ENCODE results near the gene RAB1B. TPM values are rescaled to one million over a fixed set of nuclear protein-coding genes. Genes with fewer than 3 reads are reported as not detected.

Gene RAB1B
- total RNA-seq, 2 donors from 2014 or later: 122 to 126 TPM

DNA sequence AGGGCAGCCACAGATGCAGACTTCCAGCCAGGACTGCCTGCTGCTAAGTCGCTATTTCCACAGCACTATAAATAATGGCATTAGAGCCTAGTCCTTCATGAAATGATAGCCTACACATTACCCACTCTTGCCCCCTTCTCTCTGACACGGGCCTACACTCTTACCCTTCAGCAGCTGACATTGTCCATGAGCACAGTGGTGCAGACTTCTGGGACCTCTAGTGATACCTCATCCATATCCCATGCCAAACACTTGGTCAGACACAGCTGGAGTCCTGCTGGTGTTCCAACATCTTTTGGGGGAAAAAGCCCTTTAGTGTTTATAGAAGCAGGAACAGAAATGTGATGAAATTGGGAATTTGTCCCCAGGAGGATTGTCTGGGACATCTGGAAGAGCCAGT is 43.4 kb upstream of the RAB1B start:
- H3K9ac ChIP-seq (ENCODE audit: extremely low read depth, low read length, poor library complexity, severe bottlenecking): no peak overlapping the region
- peaks cover 5% of the 10 kb centered on the region for H3K4me1 Mint-ChIP-seq
- H3K4me1 ChIP-seq (ENCODE audit: control insufficient read depth, insufficient read depth, low read length): no peaks in the 10 kb centered on the region
- H3K27me3 Mint-ChIP-seq (ENCODE audit: insufficient read depth): no peaks in the 10 kb centered on the region
- H3K4me3 ChIP-seq (ENCODE audit: low read length): no peak overlapping the region
- H3K36me3 Mint-ChIP-seq (ENCODE audit: low read depth): peaks cover 39% of the 10 kb centered on the region
- no peaks in the 10 kb centered on the region for H3K27me3 ChIP-seq (ENCODE audit: control insufficient read depth, insufficient read depth, low read length, poor library complexity, severe bottlenecking)
- no peak for DNase-seq
- H3K9me3 Mint-ChIP-seq: no peaks in the 10 kb centered on the region
- 86% methylated on average over 2 of the region's 2 CpGs for WGBS, 2 experiments (ENCODE audit: insufficient coverage in 1 of 2, insufficient read length in 1 of 2)
- H3K27ac ChIP-seq (ENCODE audit: low read depth, low read length): no peak overlapping the region
- TF ChIP-seq, protein P1, sequence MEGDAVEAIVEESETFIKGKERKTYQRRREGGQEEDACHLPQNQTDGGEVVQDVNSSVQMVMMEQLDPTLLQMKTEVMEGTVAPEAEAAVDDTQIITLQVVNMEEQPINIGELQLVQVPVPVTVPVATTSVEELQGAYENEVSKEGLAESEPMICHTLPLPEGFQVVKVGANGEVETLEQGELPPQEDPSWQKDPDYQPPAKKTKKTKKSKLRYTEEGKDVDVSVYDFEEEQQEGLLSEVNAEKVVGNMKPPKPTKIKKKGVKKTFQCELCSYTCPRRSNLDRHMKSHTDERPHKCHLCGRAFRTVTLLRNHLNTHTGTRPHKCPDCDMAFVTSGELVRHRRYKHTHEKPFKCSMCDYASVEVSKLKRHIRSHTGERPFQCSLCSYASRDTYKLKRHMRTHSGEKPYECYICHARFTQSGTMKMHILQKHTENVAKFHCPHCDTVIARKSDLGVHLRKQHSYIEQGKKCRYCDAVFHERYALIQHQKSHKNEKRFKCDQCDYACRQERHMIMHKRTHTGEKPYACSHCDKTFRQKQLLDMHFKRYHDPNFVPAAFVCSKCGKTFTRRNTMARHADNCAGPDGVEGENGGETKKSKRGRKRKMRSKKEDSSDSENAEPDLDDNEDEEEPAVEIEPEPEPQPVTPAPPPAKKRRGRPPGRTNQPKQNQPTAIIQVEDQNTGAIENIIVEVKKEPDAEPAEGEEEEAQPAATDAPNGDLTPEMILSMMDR (conservative IDR thresholded peaks at IDR 0.05): no peak
- peaks cover 57% of the 10 kb centered on the region for H3K36me3 ChIP-seq (ENCODE audit: control insufficient read depth, insufficient read depth, low read length)
- no peaks in the 10 kb centered on the region for H3K9me3 ChIP-seq (ENCODE audit: control insufficient read depth, low read length)
- no peak overlapping the region for H3K4me3 Mint-ChIP-seq
- no peak overlapping the region for H3K27ac Mint-ChIP-seq

DNA sequence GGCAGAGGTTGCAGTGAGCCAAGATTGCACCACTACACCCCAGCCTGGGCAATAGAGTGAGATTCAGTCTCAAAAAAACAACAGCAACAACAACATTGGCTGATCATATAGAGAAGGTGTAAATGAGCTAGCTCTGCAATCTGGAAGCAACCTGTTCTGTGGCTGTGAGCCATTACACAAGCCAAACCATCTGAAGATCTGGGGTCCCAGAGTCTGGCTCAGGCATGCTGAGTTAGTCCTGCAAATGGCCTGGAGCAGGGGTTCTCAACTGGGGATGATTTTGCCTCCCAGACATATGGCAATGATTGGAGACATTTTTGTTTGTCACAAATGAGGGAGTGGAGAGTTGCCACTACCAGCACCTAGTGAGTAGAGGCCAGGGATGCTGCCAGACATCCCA is 42.3 kb upstream of the RAB1B start:
- Histone ChIP-seq H3K4me1 (ENCODE audit: control insufficient read depth, insufficient read depth, low read length) (no peaks in the 10 kb centered on the region), H3K27me3 (ENCODE audit: control insufficient read depth, insufficient read depth, low read length, poor library complexity, severe bottlenecking) (no peaks in the 10 kb centered on the region), H3K9ac (ENCODE audit: extremely low read depth, low read length, poor library complexity, severe bottlenecking) (no peak overlapping the region), H3K4me3 (ENCODE audit: low read length) (no peak overlapping the region), H3K9me3 (ENCODE audit: control insufficient read depth, low read length) (no peaks in the 10 kb centered on the region), H3K36me3 (ENCODE audit: control insufficient read depth, insufficient read depth, low read length) (peaks cover 52% of the 10 kb centered on the region), H3K27ac (ENCODE audit: low read depth, low read length) (no peak overlapping the region)
- Mint-ChIP-seq H3K27ac (no peak overlapping the region), H3K9me3 (no peaks in the 10 kb centered on the region), H3K36me3 (ENCODE audit: low read depth) (peaks cover 40% of the 10 kb centered on the region), H3K4me1 (peaks cover 5% of the 10 kb centered on the region), H3K27me3 (ENCODE audit: insufficient read depth) (no peaks in the 10 kb centered on the region), H3K4me3 (no peak overlapping the region)
- TF ChIP-seq, protein P1 (conservative IDR thresholded peaks at IDR 0.05): no peak
- DNase-seq: no peak

DNA sequence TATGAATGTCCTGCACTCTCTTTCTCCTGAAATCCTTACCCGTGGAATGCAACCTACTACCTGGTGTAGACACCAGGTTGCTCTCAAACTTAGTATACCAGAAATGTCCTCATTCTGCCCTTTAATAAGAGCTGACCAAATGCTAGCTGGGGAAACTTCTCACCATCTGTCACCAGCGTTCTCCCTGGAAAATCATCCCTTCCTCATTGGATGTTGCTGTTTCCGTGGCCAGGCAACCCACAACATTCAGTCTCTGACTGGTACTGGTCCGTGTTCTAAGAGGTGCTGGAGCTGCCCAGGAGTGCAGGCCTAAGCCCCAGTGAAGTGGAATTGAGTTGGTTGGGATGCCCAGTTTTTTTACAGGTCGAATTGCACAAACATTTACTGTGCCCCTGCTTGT is 40.7 kb upstream of the RAB1B start:
- Mint-ChIP-seq H3K4me1 (peaks cover 3% of the 10 kb centered on the region), H3K36me3 (ENCODE audit: low read depth) (peaks cover 56% of the 10 kb centered on the region), H3K27me3 (ENCODE audit: insufficient read depth) (no peaks in the 10 kb centered on the region), H3K27ac (peak overlapping the region; percentile 23), H3K4me3 (no peak overlapping the region), H3K9me3 (no peaks in the 10 kb centered on the region)
- 90 to 95% methylated on average over 5 of the region's 5 CpGs for WGBS, 2 experiments (ENCODE audit: insufficient coverage in 1 of 2, insufficient read length in 1 of 2)
- Histone ChIP-seq H3K27ac (ENCODE audit: low read depth, low read length) (no peak overlapping the region), H3K9ac (ENCODE audit: extremely low read depth, low read length, poor library complexity, severe bottlenecking) (no peak overlapping the region), H3K4me3 (ENCODE audit: low read length) (no peak overlapping the region), H3K27me3 (ENCODE audit: control insufficient read depth, insufficient read depth, low read length, poor library complexity, severe bottlenecking) (no peaks in the 10 kb centered on the region), H3K9me3 (ENCODE audit: control insufficient read depth, low read length) (no peaks in the 10 kb centered on the region), H3K36me3 (ENCODE audit: control insufficient read depth, insufficient read depth, low read length) (peaks cover 64% of the 10 kb centered on the region), H3K4me1 (ENCODE audit: control insufficient read depth, insufficient read depth, low read length) (no peaks in the 10 kb centered on the region)
- DNase-seq: no peak
- TF ChIP-seq, protein P1 (conservative IDR thresholded peaks at IDR 0.05): no peak
